K562 (cell line): ENCODE results near the gene ROBO1. TPM values are rescaled to one million over a fixed set of nuclear protein-coding genes. Genes with fewer than 3 reads are reported as not detected.

Experiments used
- ATAC-seq: fragments of 200-7000 bp; cut with Tn5 transposase; 3 replicates; pipeline ENCODE4 v1.9.1; 2020; ENCODE audit warnings: moderate library complexity
- BruUV-seq: library from RNA; stranded (reverse); fragments of 400-500 nt; replicated peaks from 2 replicates; lab custom pipeline; 2021; lab: Mats Ljungman, UMichigan
- CTCF ChIA-PET: fragments of 300-600 bp; formaldehyde crosslinking; extraction: SDS; loops from one replicate; lab custom pipeline; 2021; ENCODE audit warnings: low intra/inter-chr PET ratio; lab: Yijun Ruan, JAX
- POLR2A ChIA-PET: fragments of 300-600, 350-650 bp; sonication (Branson Sonifier 250); formaldehyde crosslinking; extraction: SDS; loops from one replicate; lab custom pipeline; 2021; ENCODE audit warnings: antibody characterized with exemption, inconsistent platforms; lab: Yijun Ruan, JAX
- DNase-seq, 4 experiments: peaks; one replicate each; pipeline versions ENCODE4 v3.0.0 to v3.0.0-alpha.2; 2011 to 2018; ENCODE audit warnings: low spot score in 3 of 4, mixed read lengths in 3 of 4; ENCODE audit errors: extremely low read depth in 1 of 4
- FAIRE-seq: peaks from 2 replicates; lab custom pipeline; 2011; peaks lifted over from hg19 to GRCh38; lab: Jason Lieb, UNC
- H2AFZ ChIP-seq: 2 replicates; pipeline ENCODE4 v1.6.0; 2011; ENCODE audit warnings: low read depth, low read length, control low read depth, inconsistent platforms
- H3K27ac ChIP-seq: fragments of 200-600 bp; 3 replicates; pipeline ENCODE4 v1.8.0; 2011; ENCODE audit warnings: low read depth, mild to moderate bottlenecking, control low read depth, inconsistent platforms, low read length, moderate library complexity, mixed read lengths; ENCODE audit errors: extremely low read depth
- H3K27me3 ChIP-seq, 2 experiments: fragments of 300-600 bp in 1 of 2; 2 replicates in 1 of 2; 3 replicates in 1 of 2; pipeline versions ENCODE4 v1.6.0 to v1.8.0; 2011; ENCODE audit warnings: inconsistent platforms in 2 of 2, low read length in 2 of 2, mild to moderate bottlenecking in 1 of 2, mixed read lengths in 1 of 2, moderate library complexity in 1 of 2; ENCODE audit not compliant: control insufficient read depth in 2 of 2, insufficient read depth in 2 of 2
- H3K36me3 ChIP-seq: fragments of 300-600 bp; 3 replicates; pipeline ENCODE4 v1.8.0; 2011; ENCODE audit warnings: mild to moderate bottlenecking, low read length, inconsistent platforms; ENCODE audit not compliant: control insufficient read depth, insufficient read depth
- H3K4me1 ChIP-seq, 2 experiments: fragments of 200-600 bp in 1 of 2; replicated peaks in 1 of 2; 2 replicates in 1 of 2; 3 replicates in 1 of 2; pipeline versions ENCODE4 v1.5.1 to v1.8.0; 2011; ENCODE audit warnings: inconsistent platforms in 2 of 2, low read length in 2 of 2, mild to moderate bottlenecking in 1 of 2, mixed read lengths in 1 of 2, moderate library complexity in 1 of 2; ENCODE audit not compliant: control insufficient read depth in 2 of 2, insufficient read depth in 2 of 2
- H3K4me2 ChIP-seq: 2 replicates; pipeline ENCODE4 v1.6.1; 2011; ENCODE audit warnings: low read length, control low read depth, inconsistent platforms, mixed read lengths; ENCODE audit not compliant: insufficient read depth
- H3K4me3 ChIP-seq: fragments of 200-600 bp; sonication (generic), shearing (Covaris generic); 2 replicates; pipeline ENCODE4 v1.5.1; 2016; ENCODE audit warnings: control low read depth, inconsistent platforms
- H3K79me2 ChIP-seq: fragments of 200-600 bp; 3 replicates; pipeline ENCODE4 v1.8.0; 2011; ENCODE audit warnings: low read length, inconsistent platforms; ENCODE audit not compliant: control insufficient read depth, insufficient read depth
- H3K9ac ChIP-seq, 2 experiments: 2 replicates each; pipeline versions ENCODE4 v1.6.0 to v1.6.1; 2011; ENCODE audit warnings: low read depth in 2 of 2, low read length in 2 of 2, control low read depth in 1 of 2, inconsistent platforms in 1 of 2, mild to moderate bottlenecking in 1 of 2, mixed read lengths in 1 of 2; ENCODE audit not compliant: insufficient read depth in 1 of 2
- H3K9me1 ChIP-seq: one replicate; pipeline ENCODE4 v1.6.0; 2011; ENCODE audit warnings: inconsistent platforms, mild to moderate bottlenecking, low read length, moderate library complexity; ENCODE audit not compliant: control insufficient read depth, insufficient read depth
- H3K9me3 ChIP-seq: replicated peaks from 2 replicates; pipeline ENCODE4 v1.5.1; 2011; ENCODE audit warnings: low read depth, low read length, inconsistent platforms; ENCODE audit not compliant: control insufficient read depth, insufficient read depth
- H4K20me1 ChIP-seq: replicated peaks from 2 replicates; pipeline ENCODE4 v1.6.1; 2011; ENCODE audit warnings: low read length, inconsistent platforms, mixed read lengths; ENCODE audit not compliant: control insufficient read depth, insufficient read depth
- CTBP1 ChIP-seq: fragments of 450-650 bp; IDR thresholded peaks from 2 replicates; pipeline ENCODE4 v1.6.1; 2016; ENCODE audit warnings: borderline replicate concordance
- ETV1 ChIP-seq: fragments of 450-650 bp; conservative IDR thresholded peaks from 2 replicates; pipeline ENCODE4 v1.6.1; 2016; ENCODE audit warnings: missing genetic modification characterization, control low read depth, low read depth, missing compliant biosample characterization
- FIP1L1 ChIP-seq: fragments of 200-400 bp; formaldehyde crosslinking; IDR thresholded peaks from 2 replicates; pipeline ENCODE4 v1.6.1; 2018; ENCODE audit warnings: mild to moderate bottlenecking, low read depth, low read length; ENCODE audit not compliant: poor library complexity, severe bottlenecking
- MCM2 ChIP-seq: fragments of 450-650 bp; IDR thresholded peaks from 2 replicates; pipeline ENCODE4 v1.6.1; 2017; ENCODE audit warnings: low read depth, mild to moderate bottlenecking
- MEF2A ChIP-seq: IDR thresholded peaks from 2 replicates; pipeline ENCODE4 v1.6.1; 2011; ENCODE audit warnings: low read depth, mild to moderate bottlenecking, low read length, moderate library complexity; ENCODE audit not compliant: control insufficient read depth
- MYBL2 ChIP-seq, 2 experiments: fragments of 450-650 bp in 1 of 2; sonication (generic) in 1 of 2; formaldehyde crosslinking in 1 of 2; IDR thresholded peaks; 2 replicates each; pipeline versions ENCODE4 v1.6.1 to v1.8.1; 2017 to 2022; ENCODE audit warnings: borderline replicate concordance in 1 of 2, inconsistent platforms in 1 of 2, low read depth in 1 of 2, mild to moderate bottlenecking in 1 of 2, missing genetic modification reagents in 1 of 2, moderate library complexity in 1 of 2
- RBM15 ChIP-seq: fragments of 200-400 bp; formaldehyde crosslinking; IDR thresholded peaks from 2 replicates; pipeline ENCODE4 v1.6.1; 2018; ENCODE audit warnings: mild to moderate bottlenecking, low read length, moderate library complexity; ENCODE audit not compliant: insufficient read depth
- SAFB ChIP-seq: fragments of 200-400 bp; formaldehyde crosslinking; IDR thresholded peaks from 2 replicates; pipeline ENCODE4 v1.6.1; 2017; ENCODE audit warnings: low read depth, low read length, borderline replicate concordance
- SMAD3 ChIP-seq: fragments of 450-650 bp; formaldehyde crosslinking; conservative IDR thresholded peaks from 2 replicates; pipeline ENCODE4 v1.4.0; 2020; ENCODE audit warnings: mild to moderate bottlenecking
- TBL1XR1 ChIP-seq, 2 experiments: IDR thresholded peaks; 2 replicates each; pipeline ENCODE4 v1.6.1; 2012; ENCODE audit warnings: improper control_type of control experiment in 2 of 2, low read length in 2 of 2, mild to moderate bottlenecking in 1 of 2
- ZNF124 ChIP-seq: sonication (generic); formaldehyde crosslinking; IDR thresholded peaks from 2 replicates; pipeline ENCODE4 v1.8.1; 2022; ENCODE audit warnings: missing genetic modification reagents
- WGBS: fragments of 100-300 bp; shearing (Covaris generic); methylation state at CpG from one replicate; pipeline ENCODE4 v1.1.6; 2016; ENCODE audit warnings: low coverage, mixed read lengths; ENCODE audit not compliant: insufficient coverage; ENCODE audit errors: missing lambda C conversion rate; 5-methylcytosine and 5-hydroxymethylcytosine counted together
- in situ Hi-C: fragments of 300-500 bp; cut with MboI; formaldehyde crosslinking; loops from 4 replicates; pipeline ENCODE4 v1.15.0; 2018; ENCODE audit warnings: inconsistent platforms, mixed read lengths
- intact Hi-C: fragments of 100-400 bp; cut with micrococcal nuclease; formaldehyde crosslinking; loops from 2 replicates; pipeline ENCODE4 v1.14.2; 2022
- polyA plus RNA-seq, 8 experiments: library from polyadenylated mRNA; depleted of rRNA in 4 of 8; stranded (reverse) in 5 of 8; unstranded in 3 of 8; fragments of >200 nt; fragmentation: Nextera tagmentation in 2 of 8; fragmentation: Illumina TruSeq in 1 of 8; extraction: Ambion mirVana in 2 of 8; extraction: Trizol in 1 of 8; gene quantifications; 2 replicates each; pipeline versions ENCODE4 v1.2.1 to v1.2.3, GENCODE V29; 2011 to 2014; ENCODE audit warnings: inconsistent platforms in 1 of 8, missing spikeins in 1 of 8
- total RNA-seq, 7 experiments: library from RNA; depleted of rRNA in 6 of 7; stranded (reverse); fragments of >200 nt in 6 of 7; fragmentation: Illumina TruSeq in 2 of 7; extraction: Trizol in 2 of 7; gene quantifications; 2 replicates each; pipeline versions ENCODE4 v1.2.1 to v1.2.3, GENCODE V29; 2011 to 2021; ENCODE audit warnings: low replicate concordance in 1 of 7
- TF ChIP-seq, protein P1 (sequence below): sonication (generic); formaldehyde crosslinking; IDR thresholded peaks from 2 replicates; pipeline ENCODE4 v1.8.0; 2022; ENCODE audit warnings: mild to moderate bottlenecking, missing genetic modification reagents
- TF ChIP-seq, protein P2 (sequence below), 2 experiments: fragments of 450-650 bp in 1 of 2; sonication (generic) in 1 of 2; formaldehyde crosslinking in 1 of 2; IDR thresholded peaks in 1 of 2; conservative IDR thresholded peaks in 1 of 2; 2 replicates each; pipeline versions ENCODE4 v1.6.1 to v1.8.1; 2016 to 2023; ENCODE audit warnings: mild to moderate bottlenecking in 2 of 2, moderate library complexity in 2 of 2, inconsistent platforms in 1 of 2, missing genetic modification reagents in 1 of 2
- TF ChIP-seq, protein P3 (sequence below): fragments of 450-650 bp; formaldehyde crosslinking; conservative IDR thresholded peaks from 2 replicates; pipeline ENCODE4 v1.4.0; 2022; ENCODE audit warnings: mild to moderate bottlenecking, missing genetic modification characterization
- TF ChIP-seq, protein P4 (sequence below): fragments of 250-450 bp; sonication (Bioruptor Pico); IDR thresholded peaks from 2 replicates; pipeline ENCODE4 v1.5.0; 2021; ENCODE audit warnings: mild to moderate bottlenecking, borderline replicate concordance

The ROBO1 gene
- total and polyA plus RNA-seq, 9 of the 15 experiments (the other 6 are each of a cell fraction or from before 2014, with no cell fraction given): 0.01 to 0.53 (median 0.17) TPM; not detected in 5

DNA sequence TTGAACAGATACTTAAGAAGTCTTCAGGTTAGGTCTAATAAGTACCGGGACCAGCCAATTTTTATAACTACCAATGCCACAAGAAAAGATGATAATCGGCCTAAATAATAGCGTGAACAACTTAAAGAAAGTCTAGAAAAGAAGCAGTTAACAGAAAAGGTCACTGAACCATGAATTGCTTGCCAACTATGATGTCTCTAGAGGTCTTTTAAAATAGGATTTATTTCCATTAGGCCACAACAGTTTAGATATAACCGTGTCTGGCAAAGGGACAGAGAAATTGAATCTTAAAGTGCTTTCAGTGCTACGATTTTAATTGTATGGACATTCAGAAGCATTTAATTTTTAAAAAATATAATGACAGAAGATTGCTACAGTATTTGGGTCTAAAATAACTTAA lies 1070.4 kb downstream of the ROBO1 start:
- Histone ChIP-seq H3K36me3 (no peaks in the 10 kb centered on the region), H3K4me1 (no peaks in the 10 kb centered on the region), H2AFZ (no peak overlapping the region), H3K4me3 (no peak overlapping the region), H4K20me1 (no peaks in the 10 kb centered on the region), H3K9me3 (no peaks in the 10 kb centered on the region), H3K27me3 (no peaks in the 10 kb centered on the region), H3K9me1 (no peaks in the 10 kb centered on the region), H3K27ac (no peak overlapping the region), H3K79me2 (no peaks in the 10 kb centered on the region), H3K9ac (no peak overlapping the region), H3K4me2 (no peak overlapping the region)
- FAIRE-seq (no peak), ATAC-seq (no peak), DNase-seq (no peak)
- intact Hi-C loops (no loop called here), in situ Hi-C loops (no loop called here)
- ChIA-PET CTCF (no interaction called here), POLR2A (no interaction called here)
- BruUV-seq: no TSS peak
- 0% methylated on average over 5 of the region's 5 CpGs for WGBS
- TF ChIP-seq FIP1L1 (no peak), SMAD3 (CRISPR knock-in tag) (no peak), MCM2 (no peak), RBM15 (no peak), MEF2A (no peak), MYBL2 (IDR thresholded peaks at IDR 0.05; ENCODE audit: low read depth) (no peak), MYBL2 (CRISPR knock-in tag; IDR thresholded peaks at IDR 0.05; ENCODE audit: borderline replicate concordance) (no peak), ETV1 (tag) (no peak), SAFB (no peak), CTBP1 (no peak), TBL1XR1 (IDR thresholded peaks at IDR 0.05; ENCODE audit: low read length in 2 of 2) (no peak), ZNF124 (CRISPR knock-in tag) (no peak)
- TF ChIP-seq, protein P1, sequence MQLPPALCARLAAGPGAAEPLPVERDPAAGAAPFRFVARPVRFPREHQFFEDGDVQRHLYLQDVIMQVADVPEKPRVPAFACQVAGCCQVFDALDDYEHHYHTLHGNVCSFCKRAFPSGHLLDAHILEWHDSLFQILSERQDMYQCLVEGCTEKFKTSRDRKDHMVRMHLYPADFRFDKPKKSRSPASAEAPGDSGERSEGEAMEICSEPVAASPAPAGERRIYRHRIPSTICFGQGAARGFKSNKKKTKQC (CRISPR knock-in tag): no peak
- TF ChIP-seq, protein P2, sequence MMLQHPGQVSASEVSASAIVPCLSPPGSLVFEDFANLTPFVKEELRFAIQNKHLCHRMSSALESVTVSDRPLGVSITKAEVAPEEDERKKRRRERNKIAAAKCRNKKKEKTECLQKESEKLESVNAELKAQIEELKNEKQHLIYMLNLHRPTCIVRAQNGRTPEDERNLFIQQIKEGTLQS (IDR thresholded peaks at IDR 0.05): no peak
- TF ChIP-seq, protein P2 (CRISPR knock-in tag; conservative IDR thresholded peaks at IDR 0.05): no peak
- TF ChIP-seq, protein P3, sequence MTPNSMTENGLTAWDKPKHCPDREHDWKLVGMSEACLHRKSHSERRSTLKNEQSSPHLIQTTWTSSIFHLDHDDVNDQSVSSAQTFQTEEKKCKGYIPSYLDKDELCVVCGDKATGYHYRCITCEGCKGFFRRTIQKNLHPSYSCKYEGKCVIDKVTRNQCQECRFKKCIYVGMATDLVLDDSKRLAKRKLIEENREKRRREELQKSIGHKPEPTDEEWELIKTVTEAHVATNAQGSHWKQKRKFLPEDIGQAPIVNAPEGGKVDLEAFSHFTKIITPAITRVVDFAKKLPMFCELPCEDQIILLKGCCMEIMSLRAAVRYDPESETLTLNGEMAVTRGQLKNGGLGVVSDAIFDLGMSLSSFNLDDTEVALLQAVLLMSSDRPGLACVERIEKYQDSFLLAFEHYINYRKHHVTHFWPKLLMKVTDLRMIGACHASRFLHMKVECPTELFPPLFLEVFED (CRISPR knock-in tag): no peak
- TF ChIP-seq, protein P4, sequence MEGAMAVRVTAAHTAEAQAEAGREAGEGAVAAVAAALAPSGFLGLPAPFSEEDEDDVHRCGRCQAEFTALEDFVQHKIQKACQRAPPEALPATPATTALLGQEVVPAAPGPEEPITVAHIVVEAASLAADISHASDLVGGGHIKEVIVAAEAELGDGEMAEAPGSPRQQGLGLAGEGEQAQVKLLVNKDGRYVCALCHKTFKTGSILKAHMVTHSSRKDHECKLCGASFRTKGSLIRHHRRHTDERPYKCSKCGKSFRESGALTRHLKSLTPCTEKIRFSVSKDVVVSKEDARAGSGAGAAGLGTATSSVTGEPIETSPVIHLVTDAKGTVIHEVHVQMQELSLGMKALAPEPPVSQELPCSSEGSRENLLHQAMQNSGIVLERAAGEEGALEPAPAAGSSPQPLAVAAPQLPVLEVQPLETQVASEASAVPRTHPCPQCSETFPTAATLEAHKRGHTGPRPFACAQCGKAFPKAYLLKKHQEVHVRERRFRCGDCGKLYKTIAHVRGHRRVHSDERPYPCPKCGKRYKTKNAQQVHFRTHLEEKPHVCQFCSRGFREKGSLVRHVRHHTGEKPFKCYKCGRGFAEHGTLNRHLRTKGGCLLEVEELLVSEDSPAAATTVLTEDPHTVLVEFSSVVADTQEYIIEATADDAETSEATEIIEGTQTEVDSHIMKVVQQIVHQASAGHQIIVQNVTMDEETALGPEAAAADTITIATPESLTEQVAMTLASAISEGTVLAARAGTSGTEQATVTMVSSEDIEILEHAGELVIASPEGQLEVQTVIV (CRISPR knock-in tag): no peak
